ENCODE results near the gene BLOC1S1.

BLOC1S1 gene

DNA sequence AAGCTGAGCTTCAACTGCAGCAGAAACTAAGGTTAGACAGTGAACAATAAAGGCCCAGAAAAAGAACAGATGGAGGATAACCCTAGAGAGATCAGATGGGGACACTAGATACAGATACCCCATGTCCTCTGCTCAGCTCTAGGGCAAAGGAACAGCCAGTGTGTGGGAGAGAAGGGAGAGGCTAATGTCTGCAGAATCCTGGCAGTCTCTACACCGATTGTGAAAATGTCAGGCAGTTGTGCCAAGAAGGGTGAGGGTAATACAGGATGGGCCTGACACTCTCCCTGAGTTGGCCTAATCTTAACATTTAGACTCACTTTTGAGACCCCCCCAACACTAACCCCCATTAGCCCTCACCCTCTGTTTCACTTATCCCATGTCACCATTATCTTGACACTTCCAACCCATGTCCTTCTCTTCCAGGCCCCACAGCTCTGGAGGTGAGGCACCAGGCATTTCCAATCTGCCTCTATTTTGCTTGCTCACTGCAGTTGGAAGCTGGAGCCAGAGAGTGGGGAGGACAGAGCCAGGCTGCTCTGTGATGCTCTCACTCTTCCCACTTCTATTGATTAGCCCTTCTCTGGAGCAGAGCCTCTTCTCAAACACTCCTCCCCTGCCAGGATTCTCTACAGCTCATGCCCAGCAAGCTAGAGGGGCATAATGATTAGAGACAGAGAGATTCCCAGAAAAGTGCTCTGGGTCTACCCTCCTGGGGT lies 3.0 kb upstream of the BLOC1S1 start:
- DNase-seq, result no peak

DNA sequence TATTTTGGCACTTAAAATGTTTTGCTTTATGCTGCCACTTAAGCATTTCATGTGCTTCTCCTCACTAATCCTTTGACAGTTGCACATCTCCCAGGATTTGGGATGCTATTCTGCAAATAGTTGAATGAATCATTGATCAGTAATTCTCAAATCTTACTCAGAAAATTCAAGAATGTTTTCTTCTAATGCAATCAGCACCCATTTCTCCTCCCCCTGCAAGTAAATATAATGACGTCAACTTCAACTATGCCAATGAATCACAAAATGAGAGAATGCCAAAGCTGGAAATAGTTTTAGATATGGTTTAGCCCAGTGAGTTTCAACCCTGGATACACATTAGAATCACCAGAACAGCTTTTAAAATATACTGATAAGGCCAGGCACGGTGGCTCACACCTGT lies 2.1 kb upstream of the BLOC1S1 start:
- no peak for DNase-seq

GRCh38 chr12:55715169-55715764 lies 579 bp upstream of the BLOC1S1 start:
- DNase-seq, result no peak

DNA sequence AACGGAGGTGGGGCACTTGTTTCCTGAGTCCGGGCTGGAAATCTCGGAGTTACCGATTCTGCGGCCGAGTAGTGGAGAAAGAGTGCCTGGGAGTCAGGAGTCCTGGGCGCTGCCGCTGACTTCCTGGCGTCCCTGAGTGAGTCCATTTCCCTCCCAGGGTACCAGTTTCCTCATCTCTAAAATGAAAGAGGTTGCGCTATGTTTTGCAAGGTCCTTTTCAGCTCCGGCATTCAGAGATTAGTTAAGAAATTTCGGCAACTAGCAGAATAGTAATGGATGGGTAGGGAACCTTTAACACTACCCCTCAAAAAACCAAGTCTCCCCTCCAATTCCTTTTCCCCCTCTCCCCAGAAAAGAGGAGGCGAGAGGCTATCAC lies 724 bp downstream of the BLOC1S1 start:
- no peak for DNase-seq

GRCh38 chr12:55717011-55718007 lies 1.5 kb downstream of the BLOC1S1 start:
- no peak for DNase-seq

DNA sequence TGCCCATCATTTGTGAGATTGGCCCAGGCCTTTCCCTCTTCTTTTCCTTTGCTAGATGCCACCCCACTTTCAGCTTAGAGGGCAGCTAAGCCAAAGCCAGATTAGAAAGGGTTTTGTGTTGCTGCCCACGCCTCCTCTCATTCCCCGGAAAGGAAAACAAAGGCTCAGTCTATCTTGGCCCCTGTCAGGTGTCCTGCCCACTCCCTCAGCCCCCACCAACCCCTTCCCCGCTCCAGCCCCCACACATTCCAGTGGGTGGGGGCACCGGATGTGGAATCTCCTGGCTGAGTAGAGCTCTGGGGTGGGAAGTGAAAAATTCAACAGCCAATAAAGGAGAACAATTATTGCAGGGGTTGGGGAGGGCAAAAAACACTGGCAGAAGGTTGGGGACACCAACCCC lies 2.2 kb downstream of the BLOC1S1 start:
- DNase-seq, result no peak

DNA sequence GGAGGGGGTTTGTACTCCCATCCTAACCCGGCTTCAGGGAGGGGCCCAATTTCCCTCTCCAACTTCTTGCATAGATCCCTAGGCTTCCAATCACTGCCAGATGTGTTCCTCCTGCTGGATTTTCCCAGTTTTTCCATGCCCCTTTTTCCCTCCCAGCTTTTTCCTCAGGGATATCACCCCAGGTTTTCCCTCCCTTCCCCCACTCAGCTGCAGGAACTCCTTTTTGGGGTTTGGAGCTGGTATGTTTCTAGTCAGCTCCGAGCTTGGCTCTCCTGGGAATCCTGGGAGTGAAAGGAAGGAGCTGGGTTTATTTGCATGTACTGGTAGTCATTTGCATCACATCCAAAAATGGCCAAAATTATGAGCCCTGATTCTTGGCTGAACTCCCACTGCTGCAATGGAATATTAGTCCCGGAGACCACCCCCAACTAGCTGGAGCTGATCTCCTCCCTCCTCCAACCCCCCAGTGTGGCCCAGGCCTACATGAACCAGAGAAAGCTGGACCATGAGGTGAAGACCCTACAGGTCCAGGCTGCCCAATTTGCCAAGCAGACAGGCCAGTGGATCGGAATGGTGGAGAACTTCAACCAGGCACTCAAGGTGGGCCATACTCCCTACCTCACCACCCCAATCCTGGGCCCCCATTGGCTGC lies 2.9 kb downstream of the BLOC1S1 start:
- no peak for DNase-seq

DNA sequence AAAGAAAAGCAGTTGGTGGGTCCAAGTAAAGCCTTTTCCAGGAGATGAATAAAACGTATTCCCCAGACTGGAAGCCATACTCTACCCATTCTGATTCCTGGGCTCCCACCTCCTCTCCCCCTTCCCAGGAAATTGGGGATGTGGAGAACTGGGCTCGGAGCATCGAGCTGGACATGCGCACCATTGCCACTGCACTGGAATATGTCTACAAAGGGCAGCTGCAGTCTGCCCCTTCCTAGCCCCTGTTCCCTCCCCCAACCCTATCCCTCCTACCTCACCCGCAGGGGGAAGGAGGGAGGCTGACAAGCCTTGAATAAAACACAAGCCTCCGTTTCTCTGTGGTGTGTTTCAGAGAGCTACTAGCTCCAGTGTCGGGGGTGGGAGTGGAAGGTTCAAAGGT lies 3.5 kb downstream of the BLOC1S1 start:
- no peak for DNase-seq

DNA sequence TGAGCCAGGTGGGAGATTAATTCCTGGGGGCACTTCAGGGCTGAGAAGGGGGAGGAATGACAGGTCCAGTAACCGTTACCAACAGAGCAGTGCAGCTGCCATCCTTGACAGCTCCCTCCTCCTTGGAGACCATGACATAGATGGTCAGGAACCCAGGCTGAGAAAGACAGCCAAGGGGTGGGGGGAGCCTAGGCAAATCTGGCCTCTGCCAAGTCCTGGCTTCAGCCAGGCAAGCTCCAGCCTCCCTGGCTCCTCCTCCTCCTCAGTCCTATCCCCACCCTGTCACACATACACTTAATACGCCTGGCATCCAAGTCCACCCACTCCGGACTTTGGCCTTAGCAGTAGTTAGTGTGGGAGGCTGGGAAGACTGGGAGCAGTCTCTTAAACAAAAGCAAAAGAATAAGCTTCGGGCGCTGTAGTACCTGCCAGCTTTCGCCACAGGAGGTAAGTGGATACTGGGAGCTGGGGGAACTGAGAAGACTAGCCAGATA lies 4.3 kb downstream of the BLOC1S1 start, which contains the start of gene RDH5:
Gene RDH5 (plus strand): TSS at position 323 of the 494 bp plus-strand sequence. CDS start 792 bp downstream, outside the sequence.
- DNase-seq, result no peak

DNA sequence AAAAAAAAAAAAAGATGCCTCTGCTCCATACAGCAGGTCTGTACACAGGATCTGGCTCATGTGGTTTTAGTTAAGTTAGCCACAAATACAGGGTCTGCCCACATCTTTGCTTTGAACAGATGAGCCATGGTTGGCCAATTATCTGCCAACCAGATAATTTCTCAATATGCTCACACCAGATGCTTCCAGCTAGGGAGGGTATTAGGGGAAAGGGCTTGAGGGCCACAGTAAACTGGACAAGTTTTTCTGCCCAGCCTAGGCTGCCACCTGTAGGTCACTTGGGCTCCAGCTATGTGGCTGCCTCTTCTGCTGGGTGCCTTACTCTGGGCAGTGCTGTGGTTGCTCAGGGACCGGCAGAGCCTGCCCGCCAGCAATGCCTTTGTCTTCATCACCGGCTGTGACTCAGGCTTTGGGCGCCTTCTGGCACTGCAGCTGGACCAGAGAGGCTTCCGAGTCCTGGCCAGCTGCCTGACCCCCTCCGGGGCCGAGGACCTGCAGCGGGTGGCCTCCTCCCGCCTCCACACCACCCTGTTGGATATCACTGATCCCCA lies 5.1 kb downstream of the BLOC1S1 start:
- no peak for DNase-seq

- DNase-seq, result no peak
These were observed 5.9 kb downstream of the BLOC1S1 start for GRCh38 chr12:55721601-55722213.

DNA sequence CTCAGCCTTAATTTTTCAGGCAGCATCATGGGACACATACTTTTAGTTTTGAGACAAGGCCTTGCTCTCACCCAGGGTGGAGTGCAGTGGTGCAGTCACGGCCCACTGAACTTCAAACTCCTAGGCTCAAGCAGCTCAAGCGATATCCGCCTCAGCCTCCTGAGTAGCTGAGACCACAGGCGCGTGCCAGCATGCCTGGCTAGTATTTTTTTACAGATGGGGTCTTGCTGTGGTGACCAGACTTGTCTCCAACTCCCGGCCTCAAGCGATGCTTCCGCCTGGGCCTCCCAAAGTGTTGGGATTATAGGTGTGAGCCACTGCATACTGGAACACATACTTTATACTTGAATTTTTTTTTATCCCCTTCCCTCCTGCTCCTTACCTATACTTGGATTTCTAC lies 7.1 kb downstream of the BLOC1S1 start:
- DNase-seq, result no peak

DNA sequence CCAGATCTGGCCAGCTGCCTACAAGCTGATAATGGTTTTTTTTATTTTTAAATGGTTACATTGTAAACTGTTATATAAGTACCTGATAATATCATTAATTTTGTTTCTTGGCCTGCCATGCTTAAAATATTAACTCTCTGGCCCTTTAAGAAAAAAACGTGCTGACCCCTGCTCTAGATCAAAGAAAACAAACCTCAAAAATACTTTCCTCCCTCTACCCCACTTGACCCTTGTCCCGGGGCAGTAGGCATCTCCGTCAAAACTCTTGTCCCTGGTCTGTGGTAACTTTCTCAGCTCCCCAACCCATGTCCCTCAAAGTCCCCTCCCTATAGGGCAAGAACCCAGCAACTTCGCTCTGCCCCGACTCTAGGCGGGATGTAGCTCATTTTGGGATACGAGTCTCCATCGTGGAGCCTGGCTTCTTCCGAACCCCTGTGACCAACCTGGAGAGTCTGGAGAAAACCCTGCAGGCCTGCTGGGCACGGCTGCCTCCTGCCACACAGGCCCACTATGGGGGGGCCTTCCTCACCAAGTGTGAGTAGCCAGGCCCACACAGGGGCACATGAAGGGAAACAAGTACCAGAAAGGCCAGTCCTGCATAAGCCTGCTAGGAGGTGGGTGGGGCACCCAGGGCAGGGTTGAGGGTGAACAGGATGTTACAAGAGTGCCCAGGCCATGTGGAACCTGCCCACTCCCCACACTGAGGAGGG lies 7.8 kb downstream of the BLOC1S1 start:
- no peak for DNase-seq

- DNase-seq, result no peak
These were observed 8.5 kb downstream of the BLOC1S1 start for GRCh38 chr12:55724226-55724939.

DNA sequence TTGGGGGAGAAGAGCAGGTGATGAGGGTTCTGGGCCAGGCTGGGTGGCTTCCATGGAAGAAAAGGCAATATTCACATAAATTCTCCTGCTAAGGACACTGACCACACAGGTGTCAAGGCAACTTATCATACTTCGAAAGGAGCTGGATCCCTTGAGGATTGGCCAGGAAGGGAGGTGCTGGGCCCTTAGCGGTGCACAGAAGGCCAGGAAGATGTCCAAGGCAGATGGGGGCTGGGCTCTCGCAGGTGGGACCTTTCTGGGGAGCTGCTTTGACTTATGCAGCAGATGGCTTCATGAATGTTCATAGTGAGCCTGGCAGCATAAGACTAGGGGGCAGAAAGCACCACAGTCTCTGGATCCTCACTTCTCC lies 9.1 kb downstream of the BLOC1S1 start:
- DNase-seq, result no peak

DNA sequence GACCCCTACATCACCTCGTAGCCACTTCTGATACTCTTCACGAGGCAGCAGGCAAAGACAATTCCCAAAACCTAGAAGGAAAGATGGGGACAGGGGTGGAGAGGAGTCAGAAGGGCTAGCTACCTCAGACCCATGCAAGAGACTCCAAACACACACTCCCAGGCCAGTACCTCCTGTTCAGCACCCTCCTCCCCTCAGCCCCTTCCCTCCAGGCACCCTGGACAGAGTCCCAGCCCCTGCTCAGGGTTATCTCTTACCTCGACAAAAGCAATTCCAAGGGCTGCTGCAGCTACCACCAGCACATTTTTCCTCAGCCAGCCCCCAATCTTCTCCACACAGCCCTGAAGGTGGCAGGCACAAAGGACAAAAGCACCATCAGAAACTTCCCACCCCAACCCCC lies 9.7 kb downstream of the BLOC1S1 start:
- no peak for DNase-seq

- no peak for DNase-seq
These were observed 11.1 kb downstream of the BLOC1S1 start for GRCh38 chr12:55726971-55727370.

DNA sequence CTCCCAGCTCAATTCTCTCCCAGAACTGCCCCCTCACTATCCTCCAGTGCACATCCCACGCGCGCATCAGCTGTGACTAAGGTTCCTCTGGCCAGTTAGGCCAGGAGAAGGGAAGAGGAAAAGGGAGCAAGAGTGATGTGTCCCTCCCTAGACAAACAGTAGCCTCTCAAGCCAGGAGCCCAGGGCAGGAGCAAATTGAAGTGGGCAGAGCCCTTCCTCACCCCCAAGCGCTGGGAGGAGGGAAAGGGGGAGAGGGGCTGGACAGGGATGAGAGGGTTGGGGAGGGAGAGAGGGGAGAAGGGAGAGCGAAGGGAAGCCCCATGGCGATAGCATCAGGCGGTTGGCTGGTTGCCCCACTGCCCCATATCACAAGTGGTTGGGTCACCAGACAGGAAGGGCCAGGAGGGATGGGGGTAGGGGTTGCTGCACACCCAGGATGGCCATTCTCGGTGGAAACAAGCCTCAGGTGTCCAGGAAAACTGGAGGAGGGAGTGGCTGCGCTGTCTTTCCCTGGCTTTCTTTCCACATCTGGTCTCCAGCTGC lies 11.9 kb downstream of the BLOC1S1 start:
- DNase-seq, result no peak

DNA sequence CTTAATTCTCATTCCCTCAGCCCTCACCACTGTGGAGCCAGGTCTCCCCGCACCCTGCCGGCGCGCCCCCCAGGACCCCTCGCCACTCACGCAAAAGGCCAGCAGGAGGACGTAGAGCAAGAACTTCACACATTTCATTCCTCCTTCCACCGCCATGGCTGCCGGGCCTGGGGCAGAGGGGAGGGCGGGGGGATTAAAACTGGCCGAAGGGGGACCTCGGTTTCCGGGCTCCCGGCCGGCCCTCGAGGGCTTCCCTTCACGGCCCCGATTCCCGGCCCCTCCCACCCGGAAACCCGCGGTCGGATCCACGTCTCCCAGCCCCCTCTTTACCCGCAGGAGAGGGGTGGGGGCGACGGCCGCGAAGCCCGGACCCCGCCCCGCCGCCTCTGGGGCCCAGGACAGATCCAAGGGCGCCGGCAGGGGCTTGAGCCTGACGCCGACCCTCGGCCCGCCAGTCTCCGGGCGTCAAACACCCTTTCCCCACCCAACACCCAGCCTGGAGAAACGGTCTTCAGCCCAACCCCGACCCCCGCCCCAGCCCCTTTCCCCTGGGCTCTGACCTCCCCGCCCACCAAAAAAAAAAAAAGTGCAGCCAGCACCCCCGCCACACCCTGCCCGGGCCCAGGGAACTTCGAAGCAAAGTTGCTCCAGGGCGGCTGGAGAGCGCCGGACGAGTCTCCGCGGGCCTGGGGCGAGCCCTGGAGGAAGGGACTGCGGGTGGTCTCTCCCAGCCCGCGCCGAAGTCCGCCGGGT lies 12.5 kb downstream of the BLOC1S1 start:
- no peak for DNase-seq

Measured in NCI-H2081 treated with DMSO at 0.1 percent for 48 hours (cell line).